HepG2 (cell line): Measurements from ENCODE around the gene TBL3. TPM values are rescaled to one million over a fixed set of nuclear protein-coding genes. Genes with fewer than 3 reads are reported as not detected.

Source experiments
- ASH2L ChIP-seq: fragments of 300-600, 200-600 bp; sonication (generic); IDR thresholded peaks from 2 replicates; pipeline ENCODE4 v1.7.0; 2017; ENCODE audit warnings: low read depth, mild to moderate bottlenecking, moderate library complexity, mixed read lengths, low read length; ENCODE audit not compliant: insufficient read length
- ATAD3A ChIP-seq: sonication (generic); formaldehyde crosslinking; IDR thresholded peaks from 2 replicates; pipeline ENCODE4 v1.4.0; 2020; ENCODE audit warnings: missing genetic modification reagents
- HOXA7 ChIP-seq: sonication (generic); formaldehyde crosslinking; IDR thresholded peaks from 2 replicates; pipeline ENCODE4 v1.8.1; 2022; ENCODE audit warnings: mild to moderate bottlenecking, missing genetic modification reagents, moderate library complexity
- KDM1A ChIP-seq: IDR thresholded peaks from 2 replicates; pipeline ENCODE4 v1.6.1; 2016; ENCODE audit warnings: missing compliant biosample characterization
- MXI1 ChIP-seq: IDR thresholded peaks from 3 replicates; pipeline ENCODE4 v1.6.1; 2012; ENCODE audit warnings: low read depth, low read length, inconsistent platforms, borderline replicate concordance
- NCOA1 ChIP-seq: sonication (generic); formaldehyde crosslinking; IDR thresholded peaks from 2 replicates; pipeline ENCODE4 v1.9.0; 2021; ENCODE audit warnings: missing genetic modification reagents
- NCOA2 ChIP-seq: sonication (generic); formaldehyde crosslinking; IDR thresholded peaks from 2 replicates; pipeline ENCODE4 v1.8.0; 2022; ENCODE audit warnings: inconsistent platforms
- NONO ChIP-seq, 2 experiments: fragments of 450-650 bp in 1 of 2; sonication (generic) in 1 of 2; formaldehyde crosslinking in 1 of 2; IDR thresholded peaks in 1 of 2; conservative IDR thresholded peaks in 1 of 2; 2 replicates each; pipeline versions ENCODE4 v1.6.1 to v1.8.0; 2017 to 2022; ENCODE audit warnings: mild to moderate bottlenecking in 1 of 2, missing genetic modification reagents in 1 of 2, moderate library complexity in 1 of 2
- PHF21A ChIP-seq: sonication (generic); formaldehyde crosslinking; IDR thresholded peaks from 2 replicates; pipeline ENCODE4 v1.5.0; 2020; ENCODE audit warnings: mild to moderate bottlenecking, missing genetic modification reagents
- PPARG ChIP-seq: conservative IDR thresholded peaks from 2 replicates; pipeline ENCODE4 v1.6.1; 2016; ENCODE audit warnings: missing biosample characterization, missing genetic modification reagents
- SIX4 ChIP-seq: sonication (generic); formaldehyde crosslinking; IDR thresholded peaks from 2 replicates; pipeline ENCODE4 v1.4.0; 2020; ENCODE audit warnings: missing genetic modification reagents
- ZBTB20 ChIP-seq: sonication (generic); formaldehyde crosslinking; IDR thresholded peaks from 2 replicates; pipeline ENCODE4 v1.8.1; 2023; ENCODE audit warnings: missing genetic modification reagents, low read depth, mild to moderate bottlenecking, borderline replicate concordance
- ZFP82 ChIP-seq: sonication (generic); formaldehyde crosslinking; IDR thresholded peaks from 2 replicates; pipeline ENCODE4 v1.5.1; 2020; ENCODE audit warnings: mild to moderate bottlenecking, missing genetic modification reagents, borderline replicate concordance
- ZNF296 ChIP-seq: sonication (generic); formaldehyde crosslinking; conservative IDR thresholded peaks from 2 replicates; pipeline ENCODE4 v1.5.0; 2020; ENCODE audit warnings: mild to moderate bottlenecking, missing genetic modification reagents
- ZNF713 ChIP-seq: sonication (generic); formaldehyde crosslinking; IDR thresholded peaks from 2 replicates; pipeline ENCODE4 v1.4.0; 2020; ENCODE audit warnings: mild to moderate bottlenecking, missing genetic modification reagents
- ZNF780A ChIP-seq: sonication (generic); formaldehyde crosslinking; IDR thresholded peaks from 2 replicates; pipeline ENCODE4 v1.8.0; 2022; ENCODE audit warnings: mild to moderate bottlenecking, missing genetic modification reagents, moderate library complexity
- polyA plus RNA-seq, 8 experiments: library from polyadenylated mRNA; depleted of rRNA in 3 of 8; stranded (reverse) in 7 of 8; unstranded in 1 of 8; fragments of >200 nt; fragmentation: Illumina TruSeq in 4 of 8; extraction: Trizol in 4 of 8; gene quantifications; 2 replicates each; pipeline versions ENCODE4 v1.2.1 to v1.2.3, GENCODE V29; 2011 to 2016; ENCODE audit warnings: low read depth in 4 of 8, missing spikeins in 1 of 8, mixed read lengths in 1 of 8; ENCODE audit not compliant: insufficient read depth in 1 of 8
- total RNA-seq, 5 experiments: library from RNA; depleted of rRNA; stranded (reverse); fragments of >200 nt; fragmentation: Illumina TruSeq; extraction: Trizol; gene quantifications; 2 replicates each; pipeline ENCODE4 v1.2.3, GENCODE V29; 2016; ENCODE audit warnings: low read depth in 1 of 5
- TF ChIP-seq, protein P1 (sequence below): fragments of 450-650 bp; IDR thresholded peaks from 2 replicates; pipeline ENCODE4 v1.6.1; 2017; ENCODE audit warnings: mild to moderate bottlenecking
- TF ChIP-seq, protein P2 (sequence below): sonication (generic); formaldehyde crosslinking; IDR thresholded peaks from 2 replicates; pipeline ENCODE4 v1.4.0; 2020; ENCODE audit warnings: missing genetic modification reagents
- TF ChIP-seq, protein P3 (sequence below): conservative IDR thresholded peaks from 2 replicates; pipeline ENCODE4 v1.6.1; 2018; ENCODE audit warnings: missing genetic modification reagents
- TF ChIP-seq, protein P4 (sequence below): fragments of 450-650 bp; IDR thresholded peaks from 2 replicates; pipeline ENCODE4 v1.6.1; 2017
- TF ChIP-seq, protein P5 (sequence below): sonication (generic); formaldehyde crosslinking; conservative IDR thresholded peaks from 2 replicates; pipeline ENCODE4 v1.4.0; 2020; ENCODE audit warnings: missing genetic modification reagents

The TBL3 gene
- total and polyA plus RNA-seq, 2 of the 13 experiments (the other 11 are each of a cell fraction or from before 2014, with no cell fraction given) = 16.8 to 38.0 TPM

DNA sequence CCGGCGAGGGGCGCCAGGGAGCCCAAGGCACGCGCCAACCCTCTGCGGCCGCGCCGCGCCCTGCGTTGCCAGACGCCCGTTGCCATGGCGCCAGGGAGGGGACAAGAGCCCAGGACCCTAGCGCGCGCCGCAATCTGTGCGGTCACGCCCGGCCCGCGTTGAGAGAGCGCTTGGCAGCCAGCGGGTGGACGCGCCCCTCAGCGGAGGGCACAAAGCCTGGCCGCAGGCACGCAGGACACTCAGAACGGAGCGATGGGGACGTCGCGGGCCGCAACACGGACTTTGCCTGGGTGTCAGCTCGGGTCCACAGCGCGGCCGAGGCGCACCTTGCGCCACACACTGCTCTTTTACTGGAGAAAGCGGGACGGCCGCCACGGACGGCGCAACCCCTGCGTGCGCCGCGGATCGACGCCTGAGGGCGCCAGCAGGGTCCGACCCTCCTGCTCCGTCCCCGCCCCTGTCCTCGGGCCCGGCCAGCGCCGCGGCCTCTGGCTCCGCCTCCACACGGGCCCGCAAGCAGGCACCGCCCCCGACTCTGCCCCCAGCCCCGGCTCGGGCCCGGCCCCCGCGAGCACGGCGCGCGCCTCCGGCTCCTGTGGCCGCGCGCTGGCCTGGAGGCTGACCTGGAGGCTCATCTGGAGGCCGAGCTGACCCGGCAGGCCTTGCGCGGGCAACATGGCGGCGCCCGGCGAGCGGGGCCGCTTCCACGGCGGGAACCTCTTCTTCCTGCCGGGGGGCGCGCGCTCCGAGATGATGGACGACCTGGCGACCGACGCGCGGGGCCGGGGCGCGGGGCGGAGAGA, 11.9 kb downstream of the TBL3 start, which contains the start of gene GFER (continued):
- TF ChIP-seq, protein P1, sequence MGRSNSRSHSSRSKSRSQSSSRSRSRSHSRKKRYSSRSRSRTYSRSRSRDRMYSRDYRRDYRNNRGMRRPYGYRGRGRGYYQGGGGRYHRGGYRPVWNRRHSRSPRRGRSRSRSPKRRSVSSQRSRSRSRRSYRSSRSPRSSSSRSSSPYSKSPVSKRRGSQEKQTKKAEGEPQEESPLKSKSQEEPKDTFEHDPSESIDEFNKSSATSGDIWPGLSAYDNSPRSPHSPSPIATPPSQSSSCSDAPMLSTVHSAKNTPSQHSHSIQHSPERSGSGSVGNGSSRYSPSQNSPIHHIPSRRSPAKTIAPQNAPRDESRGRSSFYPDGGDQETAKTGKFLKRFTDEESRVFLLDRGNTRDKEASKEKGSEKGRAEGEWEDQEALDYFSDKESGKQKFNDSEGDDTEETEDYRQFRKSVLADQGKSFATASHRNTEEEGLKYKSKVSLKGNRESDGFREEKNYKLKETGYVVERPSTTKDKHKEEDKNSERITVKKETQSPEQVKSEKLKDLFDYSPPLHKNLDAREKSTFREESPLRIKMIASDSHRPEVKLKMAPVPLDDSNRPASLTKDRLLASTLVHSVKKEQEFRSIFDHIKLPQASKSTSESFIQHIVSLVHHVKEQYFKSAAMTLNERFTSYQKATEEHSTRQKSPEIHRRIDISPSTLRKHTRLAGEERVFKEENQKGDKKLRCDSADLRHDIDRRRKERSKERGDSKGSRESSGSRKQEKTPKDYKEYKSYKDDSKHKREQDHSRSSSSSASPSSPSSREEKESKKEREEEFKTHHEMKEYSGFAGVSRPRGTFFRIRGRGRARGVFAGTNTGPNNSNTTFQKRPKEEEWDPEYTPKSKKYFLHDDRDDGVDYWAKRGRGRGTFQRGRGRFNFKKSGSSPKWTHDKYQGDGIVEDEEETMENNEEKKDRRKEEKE = no peak
- TF ChIP-seq ASH2L (no peak), NCOA2 (CRISPR knock-in tag) (no peak; the same call in 1 of the 2 replicates), SIX4 (no peak), ZFP82 (CRISPR knock-in tag) (no peak), ZNF780A (CRISPR knock-in tag) (no peak), ZNF713 (CRISPR knock-in tag) (no peak), ZBTB20 (no peak), KDM1A (CRISPR knock-in tag) (no peak), NCOA1 (CRISPR knock-in tag) (no peak; the same call in 1 of the 2 replicates), MXI1 (peak; percentile 89; the same call in 2 of the 3 replicates), HOXA7 (CRISPR knock-in tag) (no peak), NONO (IDR thresholded peaks at IDR 0.05) (no peak), NONO (CRISPR knock-in tag; conservative IDR thresholded peaks at IDR 0.05) (peak; percentile 61), PPARG (CRISPR knock-in tag) (no peak), ZNF296 (CRISPR knock-in tag) (no peak), ATAD3A (CRISPR knock-in tag) (no peak), PHF21A (peak; percentile 65)
- TF ChIP-seq, protein P2, sequence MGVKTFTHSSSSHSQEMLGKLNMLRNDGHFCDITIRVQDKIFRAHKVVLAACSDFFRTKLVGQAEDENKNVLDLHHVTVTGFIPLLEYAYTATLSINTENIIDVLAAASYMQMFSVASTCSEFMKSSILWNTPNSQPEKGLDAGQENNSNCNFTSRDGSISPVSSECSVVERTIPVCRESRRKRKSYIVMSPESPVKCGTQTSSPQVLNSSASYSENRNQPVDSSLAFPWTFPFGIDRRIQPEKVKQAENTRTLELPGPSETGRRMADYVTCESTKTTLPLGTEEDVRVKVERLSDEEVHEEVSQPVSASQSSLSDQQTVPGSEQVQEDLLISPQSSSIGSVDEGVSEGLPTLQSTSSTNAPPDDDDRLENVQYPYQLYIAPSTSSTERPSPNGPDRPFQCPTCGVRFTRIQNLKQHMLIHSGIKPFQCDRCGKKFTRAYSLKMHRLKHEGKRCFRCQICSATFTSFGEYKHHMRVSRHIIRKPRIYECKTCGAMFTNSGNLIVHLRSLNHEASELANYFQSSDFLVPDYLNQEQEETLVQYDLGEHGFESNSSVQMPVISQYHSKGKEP (CRISPR knock-in tag) = no peak
- TF ChIP-seq, protein P3, sequence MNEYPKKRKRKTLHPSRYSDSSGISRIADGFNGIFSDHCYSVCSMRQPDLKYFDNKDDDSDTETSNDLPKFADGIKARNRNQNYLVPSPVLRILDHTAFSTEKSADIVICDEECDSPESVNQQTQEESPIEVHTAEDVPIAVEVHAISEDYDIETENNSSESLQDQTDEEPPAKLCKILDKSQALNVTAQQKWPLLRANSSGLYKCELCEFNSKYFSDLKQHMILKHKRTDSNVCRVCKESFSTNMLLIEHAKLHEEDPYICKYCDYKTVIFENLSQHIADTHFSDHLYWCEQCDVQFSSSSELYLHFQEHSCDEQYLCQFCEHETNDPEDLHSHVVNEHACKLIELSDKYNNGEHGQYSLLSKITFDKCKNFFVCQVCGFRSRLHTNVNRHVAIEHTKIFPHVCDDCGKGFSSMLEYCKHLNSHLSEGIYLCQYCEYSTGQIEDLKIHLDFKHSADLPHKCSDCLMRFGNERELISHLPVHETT (CRISPR knock-in tag) = 0 out of 2 replicates have a peak, but pooled peaks have one; percentile 75
- TF ChIP-seq, protein P4, sequence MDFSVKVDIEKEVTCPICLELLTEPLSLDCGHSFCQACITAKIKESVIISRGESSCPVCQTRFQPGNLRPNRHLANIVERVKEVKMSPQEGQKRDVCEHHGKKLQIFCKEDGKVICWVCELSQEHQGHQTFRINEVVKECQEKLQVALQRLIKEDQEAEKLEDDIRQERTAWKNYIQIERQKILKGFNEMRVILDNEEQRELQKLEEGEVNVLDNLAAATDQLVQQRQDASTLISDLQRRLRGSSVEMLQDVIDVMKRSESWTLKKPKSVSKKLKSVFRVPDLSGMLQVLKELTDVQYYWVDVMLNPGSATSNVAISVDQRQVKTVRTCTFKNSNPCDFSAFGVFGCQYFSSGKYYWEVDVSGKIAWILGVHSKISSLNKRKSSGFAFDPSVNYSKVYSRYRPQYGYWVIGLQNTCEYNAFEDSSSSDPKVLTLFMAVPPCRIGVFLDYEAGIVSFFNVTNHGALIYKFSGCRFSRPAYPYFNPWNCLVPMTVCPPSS = no peak
- TF ChIP-seq, protein P5, sequence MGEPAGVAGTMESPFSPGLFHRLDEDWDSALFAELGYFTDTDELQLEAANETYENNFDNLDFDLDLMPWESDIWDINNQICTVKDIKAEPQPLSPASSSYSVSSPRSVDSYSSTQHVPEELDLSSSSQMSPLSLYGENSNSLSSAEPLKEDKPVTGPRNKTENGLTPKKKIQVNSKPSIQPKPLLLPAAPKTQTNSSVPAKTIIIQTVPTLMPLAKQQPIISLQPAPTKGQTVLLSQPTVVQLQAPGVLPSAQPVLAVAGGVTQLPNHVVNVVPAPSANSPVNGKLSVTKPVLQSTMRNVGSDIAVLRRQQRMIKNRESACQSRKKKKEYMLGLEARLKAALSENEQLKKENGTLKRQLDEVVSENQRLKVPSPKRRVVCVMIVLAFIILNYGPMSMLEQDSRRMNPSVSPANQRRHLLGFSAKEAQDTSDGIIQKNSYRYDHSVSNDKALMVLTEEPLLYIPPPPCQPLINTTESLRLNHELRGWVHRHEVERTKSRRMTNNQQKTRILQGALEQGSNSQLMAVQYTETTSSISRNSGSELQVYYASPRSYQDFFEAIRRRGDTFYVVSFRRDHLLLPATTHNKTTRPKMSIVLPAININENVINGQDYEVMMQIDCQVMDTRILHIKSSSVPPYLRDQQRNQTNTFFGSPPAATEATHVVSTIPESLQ (CRISPR knock-in tag) = no peak
